Measurements from ENCODE around the gene SLC5A1. TPM values are rescaled to one million over a fixed set of nuclear protein-coding genes. Genes with fewer than 3 reads are reported as not detected.

The SLC5A1 gene
- total and polyA plus RNA-seq, 9 of the 15 experiments (the other 6 are each of a cell fraction or from before 2014, with no cell fraction given), result not detected

GRCh38 chr22:32106930-32107329 is 63.9 kb downstream of the SLC5A1 start (continued):
- TF ChIP-seq POLR2AphosphoS5 (IDR thresholded peaks at IDR 0.05; ENCODE audit: control insufficient read depth, insufficient read depth, low read depth, low read length), result no peak
- peak; percentile 84 for TF ChIP-seq EHMT2 (IDR thresholded peaks at IDR 0.05)

GRCh38 chr22:32112380-32112779 is 69.3 kb downstream of the SLC5A1 start:
- POLR2A ChIA-PET, result interaction anchor here (0.6 kb wide), 1 partner anchor 492 kb away, joined by 3 read pairs; no protein-coding TSS in a partner anchor
- DNase-seq (ENCODE audit: extremely low read depth in 1 of 4, low spot score in 3 of 4), result no peak
- no peaks in the 10 kb centered on the region; a peak in 1 of 5 replicates for H3K27me3 ChIP-seq (ENCODE audit: control insufficient read depth in 2 of 2, insufficient read depth in 2 of 2, low read length in 2 of 2)
- no peak overlapping the region for H3K27ac ChIP-seq (ENCODE audit: extremely low read depth, low read depth, low read length)
- no peaks in the 10 kb centered on the region for H3K9me3 ChIP-seq (replicated peaks; ENCODE audit: control insufficient read depth, insufficient read depth, low read depth, low read length)
- no peak overlapping the region for H3K4me2 ChIP-seq (ENCODE audit: insufficient read depth, low read length)
- ATAC-seq, result no peak
- WGBS (ENCODE audit: insufficient coverage, low coverage, missing lambda C conversion rate), result 4% methylated on average over 2 of the region's 2 CpGs
- H3K79me2 ChIP-seq (ENCODE audit: control insufficient read depth, insufficient read depth, low read length), result no peaks in the 10 kb centered on the region
- H3K4me3 ChIP-seq, result no peak overlapping the region
- FAIRE-seq, result no peak
- intact Hi-C loops (cut with micrococcal nuclease), result no loop called here
- TF ChIP-seq RBM25 (IDR thresholded peaks at IDR 0.05; ENCODE audit: low read depth, low read length, severe bottlenecking) (no peak), BCOR (IDR thresholded peaks at IDR 0.05) (no peak), CBX5 (IDR thresholded peaks at IDR 0.05; ENCODE audit: borderline replicate concordance, low read depth) (no peak), CHD4 (IDR thresholded peaks at IDR 0.05; ENCODE audit: insufficient read depth, insufficient replicate concordance, low read depth, low read length, poor library complexity, severe bottlenecking) (no peak), TEAD4 (IDR thresholded peaks at IDR 0.05; ENCODE audit: low read length) (no peak), TEAD4 (CRISPR knock-in tag; IDR thresholded peaks at IDR 0.05; ENCODE audit: borderline replicate concordance) (no peak), ZBED1 (IDR thresholded peaks at IDR 0.05) (no peak), TEAD1 (CRISPR knock-in tag; IDR thresholded peaks at IDR 0.05) (no peak), ZNF140 (CRISPR knock-in tag; IDR thresholded peaks at IDR 0.05) (no peak), SMARCB1 (IDR thresholded peaks at IDR 0.05; ENCODE audit: insufficient read length, low read depth) (no peak), TOE1 (IDR thresholded peaks at IDR 0.05; ENCODE audit: borderline replicate concordance) (no peak), TOE1 (CRISPR knock-in tag; IDR thresholded peaks at IDR 0.05; ENCODE audit: borderline replicate concordance, low read depth) (no peak), BCL6 (CRISPR knock-in tag; IDR thresholded peaks at IDR 0.05) (no peak)
- TF ChIP-seq, protein P1, sequence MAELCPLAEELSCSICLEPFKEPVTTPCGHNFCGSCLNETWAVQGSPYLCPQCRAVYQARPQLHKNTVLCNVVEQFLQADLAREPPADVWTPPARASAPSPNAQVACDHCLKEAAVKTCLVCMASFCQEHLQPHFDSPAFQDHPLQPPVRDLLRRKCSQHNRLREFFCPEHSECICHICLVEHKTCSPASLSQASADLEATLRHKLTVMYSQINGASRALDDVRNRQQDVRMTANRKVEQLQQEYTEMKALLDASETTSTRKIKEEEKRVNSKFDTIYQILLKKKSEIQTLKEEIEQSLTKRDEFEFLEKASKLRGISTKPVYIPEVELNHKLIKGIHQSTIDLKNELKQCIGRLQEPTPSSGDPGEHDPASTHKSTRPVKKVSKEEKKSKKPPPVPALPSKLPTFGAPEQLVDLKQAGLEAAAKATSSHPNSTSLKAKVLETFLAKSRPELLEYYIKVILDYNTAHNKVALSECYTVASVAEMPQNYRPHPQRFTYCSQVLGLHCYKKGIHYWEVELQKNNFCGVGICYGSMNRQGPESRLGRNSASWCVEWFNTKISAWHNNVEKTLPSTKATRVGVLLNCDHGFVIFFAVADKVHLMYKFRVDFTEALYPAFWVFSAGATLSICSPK (IDR thresholded peaks at IDR 0.05; ENCODE audit: borderline replicate concordance), result no peak
- TF ChIP-seq, protein P2, sequence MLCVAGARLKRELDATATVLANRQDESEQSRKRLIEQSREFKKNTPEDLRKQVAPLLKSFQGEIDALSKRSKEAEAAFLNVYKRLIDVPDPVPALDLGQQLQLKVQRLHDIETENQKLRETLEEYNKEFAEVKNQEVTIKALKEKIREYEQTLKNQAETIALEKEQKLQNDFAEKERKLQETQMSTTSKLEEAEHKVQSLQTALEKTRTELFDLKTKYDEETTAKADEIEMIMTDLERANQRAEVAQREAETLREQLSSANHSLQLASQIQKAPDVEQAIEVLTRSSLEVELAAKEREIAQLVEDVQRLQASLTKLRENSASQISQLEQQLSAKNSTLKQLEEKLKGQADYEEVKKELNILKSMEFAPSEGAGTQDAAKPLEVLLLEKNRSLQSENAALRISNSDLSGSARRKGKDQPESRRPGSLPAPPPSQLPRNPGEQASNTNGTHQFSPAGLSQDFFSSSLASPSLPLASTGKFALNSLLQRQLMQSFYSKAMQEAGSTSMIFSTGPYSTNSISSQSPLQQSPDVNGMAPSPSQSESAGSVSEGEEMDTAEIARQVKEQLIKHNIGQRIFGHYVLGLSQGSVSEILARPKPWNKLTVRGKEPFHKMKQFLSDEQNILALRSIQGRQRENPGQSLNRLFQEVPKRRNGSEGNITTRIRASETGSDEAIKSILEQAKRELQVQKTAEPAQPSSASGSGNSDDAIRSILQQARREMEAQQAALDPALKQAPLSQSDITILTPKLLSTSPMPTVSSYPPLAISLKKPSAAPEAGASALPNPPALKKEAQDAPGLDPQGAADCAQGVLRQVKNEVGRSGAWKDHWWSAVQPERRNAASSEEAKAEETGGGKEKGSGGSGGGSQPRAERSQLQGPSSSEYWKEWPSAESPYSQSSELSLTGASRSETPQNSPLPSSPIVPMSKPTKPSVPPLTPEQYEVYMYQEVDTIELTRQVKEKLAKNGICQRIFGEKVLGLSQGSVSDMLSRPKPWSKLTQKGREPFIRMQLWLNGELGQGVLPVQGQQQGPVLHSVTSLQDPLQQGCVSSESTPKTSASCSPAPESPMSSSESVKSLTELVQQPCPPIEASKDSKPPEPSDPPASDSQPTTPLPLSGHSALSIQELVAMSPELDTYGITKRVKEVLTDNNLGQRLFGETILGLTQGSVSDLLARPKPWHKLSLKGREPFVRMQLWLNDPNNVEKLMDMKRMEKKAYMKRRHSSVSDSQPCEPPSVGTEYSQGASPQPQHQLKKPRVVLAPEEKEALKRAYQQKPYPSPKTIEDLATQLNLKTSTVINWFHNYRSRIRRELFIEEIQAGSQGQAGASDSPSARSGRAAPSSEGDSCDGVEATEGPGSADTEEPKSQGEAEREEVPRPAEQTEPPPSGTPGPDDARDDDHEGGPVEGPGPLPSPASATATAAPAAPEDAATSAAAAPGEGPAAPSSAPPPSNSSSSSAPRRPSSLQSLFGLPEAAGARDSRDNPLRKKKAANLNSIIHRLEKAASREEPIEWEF (CRISPR knock-in tag; IDR thresholded peaks at IDR 0.05), result no peak
- in situ Hi-C loops (cut with MboI), result no loop called here
- BruUV-seq (replicated peaks), result no TSS peak
- H3K9me1 ChIP-seq (ENCODE audit: control insufficient read depth, insufficient read depth, low read length), result no peaks in the 10 kb centered on the region
- H3K4me1 ChIP-seq (replicated peaks in 1 of 2; ENCODE audit: control insufficient read depth in 2 of 2, insufficient read depth in 2 of 2, low read length in 2 of 2), result no peaks in the 10 kb centered on the region
- no peak overlapping the region for H2AFZ ChIP-seq (ENCODE audit: low read depth, low read length)
- no peaks in the 10 kb centered on the region for H3K36me3 ChIP-seq (ENCODE audit: control insufficient read depth, insufficient read depth, low read length)
- H3K9ac ChIP-seq (ENCODE audit: insufficient read depth in 1 of 2, low read depth in 2 of 2, low read length in 2 of 2), result no peak overlapping the region
- CTCF ChIA-PET (ENCODE audit: low intra/inter-chr PET ratio), result no interaction called here
- H4K20me1 ChIP-seq (replicated peaks; ENCODE audit: control insufficient read depth, insufficient read depth, low read length), result no peaks in the 10 kb centered on the region

All from K562 (cell line).